ENCODE measurements around the gene CCDC14.

GRCh38 chr3:123920383-123920782 lies 40.6 kb downstream of the CCDC14 start:
- TF ChIP-seq, protein P1, sequence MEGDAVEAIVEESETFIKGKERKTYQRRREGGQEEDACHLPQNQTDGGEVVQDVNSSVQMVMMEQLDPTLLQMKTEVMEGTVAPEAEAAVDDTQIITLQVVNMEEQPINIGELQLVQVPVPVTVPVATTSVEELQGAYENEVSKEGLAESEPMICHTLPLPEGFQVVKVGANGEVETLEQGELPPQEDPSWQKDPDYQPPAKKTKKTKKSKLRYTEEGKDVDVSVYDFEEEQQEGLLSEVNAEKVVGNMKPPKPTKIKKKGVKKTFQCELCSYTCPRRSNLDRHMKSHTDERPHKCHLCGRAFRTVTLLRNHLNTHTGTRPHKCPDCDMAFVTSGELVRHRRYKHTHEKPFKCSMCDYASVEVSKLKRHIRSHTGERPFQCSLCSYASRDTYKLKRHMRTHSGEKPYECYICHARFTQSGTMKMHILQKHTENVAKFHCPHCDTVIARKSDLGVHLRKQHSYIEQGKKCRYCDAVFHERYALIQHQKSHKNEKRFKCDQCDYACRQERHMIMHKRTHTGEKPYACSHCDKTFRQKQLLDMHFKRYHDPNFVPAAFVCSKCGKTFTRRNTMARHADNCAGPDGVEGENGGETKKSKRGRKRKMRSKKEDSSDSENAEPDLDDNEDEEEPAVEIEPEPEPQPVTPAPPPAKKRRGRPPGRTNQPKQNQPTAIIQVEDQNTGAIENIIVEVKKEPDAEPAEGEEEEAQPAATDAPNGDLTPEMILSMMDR (IDR thresholded peaks at IDR 0.05) = no peak
- TF ChIP-seq POLR2A (IDR thresholded peaks at IDR 0.05) = no peak

Data from esophagus squamous epithelium (tissue), 4 donors.